D721Med (cell line): Measurements from ENCODE around the gene MTREX.

Source experiments
- DNase-seq: peaks from one replicate; pipeline ENCODE4 v3.0.0; 2011; ENCODE audit warnings: low spot score; ENCODE audit not compliant: insufficient read length
- FAIRE-seq: peaks from 2 replicates; lab custom pipeline; 2011; peaks lifted over from hg19 to GRCh38; lab: Jason Lieb, UNC
- CTCF ChIP-seq: IDR thresholded peaks from 2 replicates; pipeline ENCODE4 v1.5.1; 2012; ENCODE audit warnings: mild to moderate bottlenecking, control low read depth; ENCODE audit not compliant: insufficient read depth; ENCODE audit errors: missing control alignments

Gene MTREX

DNA sequence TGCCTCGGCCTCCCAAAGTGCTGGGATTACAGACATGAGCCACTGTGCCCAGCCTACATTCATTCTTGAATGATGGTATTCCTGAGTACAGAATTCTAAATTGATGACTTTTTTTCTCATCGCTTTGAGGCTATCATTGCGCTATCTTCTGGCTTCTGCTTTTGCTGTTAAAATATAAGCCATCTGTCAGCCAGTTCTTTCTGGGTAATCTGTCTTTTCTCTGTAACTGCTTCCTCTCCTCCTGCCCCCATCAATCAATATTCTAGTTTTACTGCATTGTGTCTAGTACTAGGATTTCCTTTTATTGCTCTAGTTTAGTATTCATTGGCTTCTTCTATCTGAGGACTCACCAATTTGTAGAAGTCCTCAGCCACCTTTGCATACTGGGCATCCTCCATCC, 138.0 kb downstream of the MTREX start:
- DNase-seq (no peak), FAIRE-seq (no peak)
- TF ChIP-seq CTCF, result no peak

GRCh38 chr5:55446640-55447351, 139.0 kb downstream of the MTREX start:
- FAIRE-seq (no peak), DNase-seq (no peak)
- TF ChIP-seq CTCF, result no peak

DNA sequence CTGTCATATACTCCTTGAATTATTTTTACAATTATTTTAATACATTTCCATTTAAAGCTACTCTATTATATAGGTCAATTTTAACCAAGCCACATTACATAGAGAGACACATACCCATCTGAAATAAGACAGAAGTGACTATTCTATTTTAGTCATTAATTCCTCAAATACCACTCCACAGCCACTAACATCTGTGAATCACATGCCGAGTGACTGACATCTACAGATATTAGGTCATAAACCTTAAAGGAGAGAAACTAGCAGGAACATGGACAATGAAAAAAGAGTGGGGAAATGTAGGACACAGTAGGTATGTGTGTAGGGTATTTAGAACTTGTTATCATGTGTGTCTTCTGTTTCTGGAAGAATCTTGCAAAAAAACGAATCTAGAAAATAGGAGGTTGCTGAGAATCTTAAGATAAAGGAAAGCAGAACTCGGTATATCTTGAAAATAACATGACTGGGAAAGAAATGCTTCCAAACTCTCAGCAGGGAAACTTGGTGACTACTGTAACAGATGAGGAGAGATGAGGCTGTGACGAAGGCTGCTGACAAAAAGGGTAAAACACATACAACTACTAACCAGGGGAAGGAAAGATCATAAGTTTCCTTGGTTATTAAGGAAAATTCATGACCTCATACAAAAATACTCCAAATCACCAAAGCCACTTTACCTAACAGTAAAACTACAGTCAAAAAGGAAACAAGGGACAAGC, 142.4 kb downstream of the MTREX start:
- FAIRE-seq (no peak), DNase-seq (no peak)
- TF ChIP-seq CTCF, result no peak

GRCh38 chr5:55451976-55452375, 144.2 kb downstream of the MTREX start:
- DNase-seq (no peak), FAIRE-seq (no peak)
- TF ChIP-seq CTCF, result no peak

- TF ChIP-seq CTCF, result no peak
- no peak for DNase-seq
- no peak for FAIRE-seq
Measured at GRCh38 chr5:55453211-55453610, 145.4 kb downstream of the MTREX start.

DNA sequence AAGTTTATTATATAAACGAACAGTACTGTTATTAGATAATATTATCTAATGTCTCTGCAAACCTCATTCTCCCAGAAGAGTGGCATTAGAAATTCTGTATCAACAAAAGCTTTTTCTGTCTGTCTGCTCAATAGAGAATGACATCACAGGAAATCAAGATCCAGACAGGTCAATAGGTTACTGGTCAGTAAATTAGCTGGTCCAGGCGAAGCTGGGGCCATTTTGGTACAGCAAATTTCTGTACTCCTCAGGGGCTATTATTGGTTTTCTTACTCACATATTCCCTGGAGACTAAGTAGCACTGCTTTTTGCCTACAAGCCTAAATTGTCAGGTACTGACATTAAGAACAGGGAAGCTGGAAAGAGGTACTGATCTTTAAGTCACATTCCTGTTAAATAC, 146.5 kb downstream of the MTREX start:
- DNase-seq (no peak), FAIRE-seq (no peak)
- no peak for TF ChIP-seq CTCF

- DNase-seq (no peak), FAIRE-seq (no peak)
- TF ChIP-seq CTCF, result no peak
Measured at GRCh38 chr5:55456216-55456895, 148.6 kb downstream of the MTREX start.
